Amniotic epithelial cell (primary cell): ENCODE measurements around the gene ARHGAP20.

Source experiments
- DNase-seq: peaks from one replicate; pipeline ENCODE4 v3.0.0-alpha.2; 2010; ENCODE audit warnings: low read depth

Gene ARHGAP20

GRCh38 chr11:110711776-110712658 lies at the start of gene ARHGAP20:
TSS of gene ARHGAP20 (minus strand) at chr11:110712437. CDS start at chr11:110712231, 206 bp downstream.
- peak; percentile 65 for DNase-seq

DNA sequence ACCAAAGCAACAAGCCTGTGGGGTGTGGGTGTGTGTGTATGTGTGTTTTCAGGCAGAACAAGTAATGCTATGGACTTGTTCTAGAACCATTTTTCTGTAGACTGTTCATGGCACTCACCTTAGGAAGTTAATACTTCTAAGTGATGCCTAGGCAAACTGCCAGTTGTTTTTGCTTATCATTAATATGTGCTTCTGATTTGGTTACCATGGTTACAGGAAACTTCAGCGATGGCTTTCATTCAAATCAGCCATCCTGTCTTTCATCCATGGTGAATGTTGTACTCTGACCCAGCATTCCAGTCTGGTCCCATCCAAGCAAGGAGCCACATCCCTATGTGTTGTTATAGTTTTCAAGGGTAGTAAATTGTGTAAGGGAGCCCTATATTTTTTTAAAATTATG lies 49.8 kb upstream of the ARHGAP20 start:
- no peak for DNase-seq

GRCh38 chr11:110761131-110761530 lies 48.9 kb upstream of the ARHGAP20 start:
- no peak for DNase-seq

DNA sequence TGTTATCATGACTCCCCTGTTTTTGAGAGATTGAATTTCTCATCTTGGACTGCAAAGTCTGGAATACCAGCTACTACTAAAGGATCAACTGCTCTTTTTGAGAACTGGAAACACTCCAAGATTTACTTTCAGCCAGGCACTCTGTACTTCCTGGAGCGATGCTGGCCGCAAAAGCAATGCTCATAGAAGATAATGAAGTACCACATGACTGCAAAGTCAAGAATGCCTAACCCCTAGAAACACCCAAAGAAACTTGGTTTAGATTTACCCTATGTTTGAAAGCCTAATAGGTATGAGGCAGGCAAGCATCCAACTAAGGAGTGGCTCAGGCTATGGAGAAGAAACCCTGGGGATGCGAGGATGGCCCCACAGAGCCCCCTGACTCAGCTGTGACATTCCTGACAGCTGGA lies 47.7 kb upstream of the ARHGAP20 start:
- DNase-seq, result peak; percentile 90

DNA sequence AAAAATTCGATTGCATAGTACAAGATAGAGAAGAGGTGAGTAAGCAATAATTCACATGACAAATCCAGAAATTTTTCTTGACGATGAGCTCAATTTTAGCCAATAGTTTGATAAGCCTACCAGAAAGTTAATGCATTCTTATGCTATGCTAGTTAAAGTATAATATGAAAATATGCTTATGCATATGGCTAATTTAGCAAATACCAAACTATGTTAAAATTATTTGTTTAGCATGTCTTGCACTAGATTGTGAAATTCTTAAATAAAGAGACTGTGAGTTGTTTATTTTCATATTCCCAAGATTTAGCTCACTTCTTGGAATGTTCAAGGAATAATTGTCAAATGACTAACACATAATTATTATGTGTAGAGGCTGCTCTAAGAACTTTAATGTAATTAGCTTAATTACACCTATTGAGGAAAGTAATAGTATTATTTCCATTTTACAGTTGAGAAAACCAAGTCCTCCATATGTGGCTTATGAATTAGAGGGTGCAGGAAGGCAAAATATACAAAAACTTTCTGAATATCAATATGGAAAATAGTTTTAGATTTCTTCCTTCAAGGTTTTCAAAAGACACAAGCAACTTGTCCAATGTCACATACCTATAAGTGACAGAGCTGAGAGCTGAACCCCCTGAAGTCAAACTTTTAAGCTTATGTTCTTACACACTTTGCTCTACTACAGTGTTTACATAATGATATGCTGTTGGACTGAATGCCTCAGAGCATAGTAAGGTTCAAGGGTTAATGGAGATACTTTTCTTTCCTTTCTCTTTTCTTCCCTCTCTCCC lies 45.9 kb upstream of the ARHGAP20 start:
- DNase-seq, result no peak

DNA sequence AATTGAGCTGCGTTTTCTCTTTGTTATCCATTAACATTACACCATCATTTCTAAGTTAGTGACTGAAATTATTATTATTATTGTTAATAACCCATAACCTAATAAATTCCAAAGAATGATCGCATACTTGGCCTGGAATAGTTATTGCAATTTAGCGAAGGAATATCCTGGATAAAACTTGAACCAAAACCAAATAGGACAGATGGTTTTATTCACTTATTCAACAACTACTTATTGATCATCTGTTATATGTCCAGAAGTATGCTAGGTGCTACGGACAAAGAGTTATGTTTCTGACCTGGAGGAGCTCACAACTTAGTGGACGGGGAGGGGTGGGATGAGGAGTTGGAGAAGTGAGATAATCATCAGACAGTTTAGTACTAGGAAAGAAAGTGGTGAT lies 44.8 kb upstream of the ARHGAP20 start:
- DNase-seq, result no peak

DNA sequence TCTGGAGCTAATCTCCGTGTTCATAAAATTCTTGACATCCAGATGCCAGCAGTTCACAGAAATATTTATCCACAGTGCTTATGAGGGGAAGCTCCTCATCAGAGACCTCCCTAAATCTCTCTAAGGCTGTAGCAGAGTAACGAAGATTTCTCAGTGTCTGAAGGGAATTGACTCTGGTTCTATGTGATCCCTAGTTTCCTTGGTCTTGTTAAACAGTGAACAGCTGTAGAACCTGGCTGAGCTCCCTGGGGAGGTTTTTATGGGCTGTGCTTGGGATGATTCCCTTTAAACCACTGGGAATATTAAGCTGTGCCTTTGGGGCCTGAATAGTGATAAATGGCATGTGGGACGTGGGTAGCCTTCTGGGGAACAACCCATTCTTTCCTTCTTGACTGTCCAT lies 43.7 kb upstream of the ARHGAP20 start:
- DNase-seq, result no peak

DNA sequence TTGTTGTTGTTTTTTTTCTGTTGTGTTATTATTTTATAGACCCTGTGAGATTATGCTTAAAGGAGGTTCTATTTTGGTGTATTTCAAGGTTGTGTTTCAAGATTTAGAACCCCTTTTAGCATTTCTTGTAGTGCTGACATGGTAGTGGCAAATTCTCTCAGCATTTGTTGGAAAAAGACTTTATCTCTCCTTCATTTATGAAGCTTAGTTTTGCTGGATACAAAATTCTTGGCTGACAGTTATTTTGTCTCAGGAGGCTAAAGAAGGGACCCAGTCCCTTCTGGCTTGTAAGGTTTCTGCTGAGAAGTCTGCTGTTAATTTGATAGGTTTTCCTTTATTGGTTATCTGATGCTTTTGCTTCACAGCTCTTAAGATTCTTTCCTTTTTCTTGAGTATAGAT lies 40.7 kb upstream of the ARHGAP20 start:
- DNase-seq, result no peak

GRCh38 chr11:110750100-110750499 lies 37.9 kb upstream of the ARHGAP20 start:
- DNase-seq, result no peak

DNA sequence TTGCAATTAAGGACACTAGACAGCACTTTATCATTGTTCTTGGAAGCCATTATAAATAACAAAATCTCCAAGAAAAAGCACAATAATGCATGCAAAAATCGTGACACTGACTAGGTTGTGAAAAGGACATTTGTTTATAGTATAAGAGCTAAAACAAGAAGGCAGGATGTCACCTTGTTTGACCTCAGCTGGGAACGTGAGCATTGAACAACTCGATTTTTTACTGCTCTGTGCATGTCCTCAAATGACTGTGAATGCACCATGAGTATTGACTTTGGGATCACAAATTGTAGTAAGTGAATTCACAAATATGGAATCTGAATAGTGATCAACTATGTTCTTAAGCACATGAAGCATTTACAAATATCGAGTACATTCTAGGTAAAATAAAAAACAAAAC lies 35.3 kb upstream of the ARHGAP20 start:
- DNase-seq, result no peak

DNA sequence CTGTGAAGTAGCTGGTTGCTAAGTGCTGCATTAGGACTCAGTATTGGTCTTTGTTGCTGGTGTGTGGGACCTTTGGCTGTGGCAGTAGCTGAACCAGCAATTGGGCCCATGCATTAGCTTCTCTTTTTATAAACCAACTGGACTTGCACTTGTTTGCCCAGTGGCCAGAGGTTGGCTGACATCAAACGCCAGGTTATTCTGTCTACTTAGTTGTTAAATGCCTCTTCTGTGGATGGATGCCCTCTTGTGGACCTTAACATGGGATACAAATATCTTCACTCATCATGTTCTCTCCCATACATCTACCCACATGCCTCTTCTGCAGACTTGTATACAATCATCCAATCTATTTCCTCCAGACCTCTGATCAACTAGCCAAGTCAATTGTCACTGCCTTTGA lies 26.4 kb upstream of the ARHGAP20 start:
- no peak for DNase-seq

GRCh38 chr11:110737593-110737992 lies 25.4 kb upstream of the ARHGAP20 start:
- no peak for DNase-seq

- DNase-seq, result no peak
Measured at GRCh38 chr11:110736171-110736553, 23.9 kb upstream of the ARHGAP20 start.

DNA sequence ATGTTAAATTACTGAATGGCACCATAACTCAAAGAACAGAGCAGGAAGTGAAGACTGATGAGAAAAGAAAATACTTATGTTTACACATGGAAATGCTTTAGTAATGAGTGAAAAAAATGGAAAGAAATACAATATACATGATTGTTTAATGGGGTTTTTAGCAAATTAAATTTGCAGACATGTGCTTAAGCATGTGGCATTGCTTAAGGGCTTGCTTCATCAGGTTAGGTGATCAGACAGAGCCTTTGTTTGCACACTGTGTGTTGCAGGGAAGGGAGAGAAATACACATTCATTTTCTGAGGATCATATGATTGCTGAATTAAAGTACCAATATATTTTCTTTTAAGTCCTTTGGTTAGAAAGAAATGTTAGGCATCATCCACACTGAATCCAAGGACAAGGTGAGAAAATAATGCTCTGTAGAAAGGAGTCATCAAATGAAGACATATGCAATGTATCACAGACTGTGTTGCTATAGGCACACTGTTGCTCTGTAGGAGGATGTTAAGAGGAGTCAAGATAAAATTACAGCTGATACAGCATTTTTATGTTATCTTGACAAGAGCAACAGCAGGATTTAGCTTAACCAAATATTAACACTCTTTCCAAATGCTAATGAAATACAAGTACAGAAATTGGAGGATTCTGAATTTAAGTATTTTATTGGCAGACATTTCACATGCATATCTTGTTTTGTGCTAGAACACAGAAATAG lies 23.4 kb upstream of the ARHGAP20 start:
- DNase-seq, result no peak

- no peak for DNase-seq
Measured at GRCh38 chr11:110734790-110735189, 22.6 kb upstream of the ARHGAP20 start.

DNA sequence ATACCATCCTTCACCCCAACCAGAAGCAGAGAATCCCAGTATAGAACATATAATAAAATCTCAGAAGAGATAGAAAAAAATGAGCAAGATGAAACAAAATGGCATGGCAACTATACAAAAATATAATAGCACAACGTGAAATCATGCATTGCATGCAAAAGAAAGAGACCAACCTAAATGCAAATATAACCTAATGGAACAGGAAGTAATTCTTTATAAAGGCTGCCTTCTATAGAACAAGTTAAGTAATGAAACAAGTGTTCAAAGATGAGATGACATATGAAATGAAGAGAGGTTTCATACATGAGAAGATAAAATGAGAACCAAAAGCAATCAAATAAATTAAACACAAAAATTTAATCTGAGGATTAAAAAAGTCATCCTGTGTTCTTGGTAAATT lies 18.5 kb upstream of the ARHGAP20 start:
- DNase-seq, result no peak

GRCh38 chr11:110728883-110729282 lies 16.6 kb upstream of the ARHGAP20 start:
- DNase-seq, result peak; percentile 60

DNA sequence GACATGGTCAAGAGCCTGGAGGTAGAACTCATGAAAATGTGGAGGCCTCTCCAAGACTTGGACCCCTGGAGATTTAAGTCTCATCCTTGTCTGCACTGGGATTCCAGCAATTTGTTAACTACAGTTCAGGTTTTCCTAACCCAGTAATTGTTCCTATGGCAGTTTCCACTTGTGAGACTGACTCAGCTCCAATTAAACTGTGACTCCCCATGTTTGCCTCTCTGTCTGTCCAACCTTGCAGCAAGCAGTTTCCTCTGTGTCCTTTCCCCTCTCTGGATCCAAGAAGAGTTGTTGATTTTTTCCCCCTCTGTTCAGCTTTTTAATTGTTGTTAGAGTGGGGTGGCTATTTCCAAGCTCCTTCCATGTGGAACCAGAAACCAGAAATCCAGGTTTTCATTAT lies 16.2 kb upstream of the ARHGAP20 start:
- no peak for DNase-seq

- DNase-seq, result no peak
Measured at GRCh38 chr11:110724358-110724757, 12.1 kb upstream of the ARHGAP20 start.

DNA sequence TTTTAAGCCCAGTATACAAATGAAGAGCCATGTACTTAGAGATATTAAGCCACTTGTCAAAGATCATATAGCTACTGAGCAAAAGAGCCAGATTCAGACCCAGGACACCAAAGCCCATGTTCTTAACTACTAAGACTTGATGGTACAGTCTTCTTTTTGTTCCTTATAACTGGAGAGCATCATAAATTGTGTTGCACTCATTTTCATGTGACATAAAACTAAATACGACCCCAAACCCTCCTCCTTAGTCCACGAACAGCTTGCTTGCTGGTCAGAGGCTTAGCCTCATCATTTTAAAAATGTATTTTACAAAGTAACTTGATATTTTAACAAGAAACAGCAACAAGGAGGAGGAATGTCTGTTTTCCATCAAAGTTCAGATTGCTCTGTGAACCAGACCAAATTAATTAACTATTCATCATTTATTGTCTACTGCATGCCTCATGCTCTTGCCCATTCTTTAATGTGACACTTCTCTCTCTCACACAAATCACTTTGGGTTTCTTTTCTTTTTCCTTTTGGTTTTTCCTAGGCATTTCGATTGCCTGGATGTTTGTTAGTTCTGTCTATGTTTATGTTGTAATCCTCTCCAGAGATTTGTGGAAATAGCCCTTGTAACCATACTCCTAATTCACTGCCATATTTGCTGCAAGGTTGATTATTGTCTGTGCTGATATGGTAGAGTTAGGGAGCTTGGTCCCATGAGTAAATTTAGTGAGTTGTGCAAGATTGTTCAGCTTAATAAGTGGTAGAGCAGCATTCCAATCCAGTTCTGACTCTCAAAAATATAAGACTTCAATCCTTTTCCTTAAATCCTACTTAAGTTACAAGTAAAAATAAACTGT lies 8.4 kb upstream of the ARHGAP20 start:
- DNase-seq, result peak; percentile 80

- peak; percentile 76 for DNase-seq
Measured at GRCh38 chr11:110716361-110716760, 4.1 kb upstream of the ARHGAP20 start.

- peak; percentile 92 for DNase-seq
Measured at GRCh38 chr11:110715541-110715940, 3.3 kb upstream of the ARHGAP20 start.
